Renal cortical epithelial cell (primary cell): ENCODE data around the gene IKZF3. TPM values are rescaled to one million over a fixed set of nuclear protein-coding genes. Genes with fewer than 3 reads are reported as not detected.
A peak's percentile ranks its signal among the peaks of the same experiment; 100 is the strongest.
"Not testable (repeated sequence)": the region's sequence is repeated elsewhere in the genome, so short reads cannot be mapped to it uniquely, and the experiment has no call there.

Experiments
- DNase-seq: peaks from one replicate; pipeline ENCODE4 v3.0.0-alpha.2; 2011; ENCODE audit warnings: low read depth
- total RNA-seq: library from RNA; depleted of rRNA; stranded (reverse); fragments of >200 nt; gene quantifications from 2 replicates; pipeline ENCODE4 v1.2.3, GENCODE V29; 2014

Gene IKZF3
- total RNA-seq, 1 donor from 2014 or later, result under 0.01 TPM

- no peak for DNase-seq
Measured at GRCh38 chr17:39755554-39756379, 108.3 kb downstream of the IKZF3 start.

DNA sequence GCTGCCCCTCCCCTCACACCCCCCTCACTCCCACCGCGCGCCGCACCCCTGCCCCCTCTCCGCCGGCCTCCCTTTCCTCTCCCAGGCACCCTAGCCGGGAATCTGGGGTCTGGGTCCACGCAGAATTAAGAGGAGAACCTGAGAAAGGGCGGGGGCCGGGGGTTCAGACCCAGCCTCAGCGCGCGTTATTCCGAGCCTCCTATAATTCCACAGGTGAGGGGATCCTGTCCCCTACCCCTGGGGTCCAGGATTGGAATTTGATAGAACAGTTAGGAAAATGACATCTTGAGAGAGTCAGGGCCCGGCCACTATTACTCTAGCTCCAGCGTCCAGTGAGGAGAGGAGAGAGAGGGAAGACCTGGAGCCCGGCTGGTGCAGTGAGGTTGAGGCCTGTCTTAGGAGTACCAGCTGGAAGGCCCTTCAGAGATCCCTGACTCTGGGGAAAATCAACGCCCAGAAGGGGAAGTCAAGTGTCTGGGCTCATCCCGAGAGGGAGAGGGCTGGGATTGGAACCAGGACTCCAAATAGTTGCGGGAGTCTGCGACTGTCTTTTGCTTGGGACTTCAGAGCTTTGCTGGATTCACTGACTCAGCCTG lies 109.1 kb downstream of the IKZF3 start:
- DNase-seq, result no peak

DNA sequence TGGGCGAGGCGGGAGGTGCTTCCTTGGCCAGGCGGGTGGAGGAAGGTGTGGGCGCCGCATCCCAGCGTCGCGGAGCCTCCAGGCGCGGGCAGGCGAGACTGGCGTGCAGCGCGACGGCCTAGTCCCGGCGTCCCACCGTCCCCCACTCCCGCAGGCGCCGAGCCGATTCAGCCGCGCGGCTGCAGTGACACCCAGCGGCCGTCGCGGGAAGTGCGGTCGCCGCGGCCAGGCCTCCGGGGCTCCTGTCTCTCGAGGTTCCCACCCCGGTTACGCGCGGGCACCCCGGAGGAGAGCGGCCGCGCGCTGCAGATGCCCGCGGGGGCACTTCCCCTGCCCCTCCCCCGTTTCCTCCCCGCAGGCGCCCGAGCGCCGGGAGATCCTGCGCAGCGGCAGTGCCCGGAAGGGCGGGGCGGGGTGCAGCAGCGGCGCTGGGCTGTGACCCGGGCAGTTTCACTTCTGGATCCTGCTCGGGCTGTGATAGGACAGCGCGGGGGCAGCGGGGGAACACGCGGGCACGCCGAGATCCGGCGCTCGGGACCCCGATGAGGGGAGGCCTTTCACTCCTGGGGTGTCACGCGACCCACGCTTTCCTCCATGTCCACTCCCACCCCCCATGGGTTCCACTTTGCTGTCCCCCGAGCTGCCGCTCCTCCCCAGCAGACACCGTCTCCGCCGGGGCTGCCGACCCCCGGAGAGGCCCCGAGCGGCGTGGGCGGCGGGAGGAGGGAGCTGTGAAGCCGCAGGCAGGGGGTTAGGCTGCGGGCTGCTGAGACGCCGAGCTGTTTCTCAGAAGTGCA lies 109.8 kb downstream of the IKZF3 start:
- DNase-seq, result peak; percentile 69

- DNase-seq, result no peak
Measured at GRCh38 chr17:39753514-39754160, 110.5 kb downstream of the IKZF3 start.

DNA sequence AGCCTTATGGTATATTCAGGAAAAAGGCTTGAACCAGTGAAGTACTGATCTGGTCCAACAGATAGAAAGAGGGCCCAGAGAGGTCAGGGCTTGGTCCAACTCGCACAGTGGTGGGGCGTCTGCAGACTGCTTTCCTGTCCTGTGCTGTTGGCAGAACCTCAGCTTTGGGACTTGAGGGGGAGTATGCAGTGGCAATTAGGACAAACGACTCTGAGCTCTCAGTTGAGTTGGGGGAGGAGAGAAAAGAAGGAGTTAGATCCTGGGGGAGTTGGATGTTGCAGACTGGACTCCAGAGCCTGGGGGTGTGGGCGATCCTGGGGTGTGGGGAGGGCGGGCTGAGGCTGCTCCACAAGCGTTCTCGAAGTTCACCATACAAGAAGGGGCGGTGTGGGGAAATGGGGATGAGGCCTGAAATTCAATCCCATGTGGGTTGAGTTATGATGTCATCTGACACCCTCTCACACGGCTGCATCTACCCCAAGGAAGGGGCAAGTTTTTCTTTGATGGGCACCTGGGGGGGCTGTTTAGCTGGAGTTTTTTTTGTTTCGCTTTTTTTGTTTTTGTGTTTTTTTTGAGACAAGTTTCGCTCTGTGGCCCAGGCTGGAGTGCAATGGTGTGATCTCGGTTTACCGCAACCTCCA lies 111.8 kb downstream of the IKZF3 start:
- DNase-seq, result no peak

DNA sequence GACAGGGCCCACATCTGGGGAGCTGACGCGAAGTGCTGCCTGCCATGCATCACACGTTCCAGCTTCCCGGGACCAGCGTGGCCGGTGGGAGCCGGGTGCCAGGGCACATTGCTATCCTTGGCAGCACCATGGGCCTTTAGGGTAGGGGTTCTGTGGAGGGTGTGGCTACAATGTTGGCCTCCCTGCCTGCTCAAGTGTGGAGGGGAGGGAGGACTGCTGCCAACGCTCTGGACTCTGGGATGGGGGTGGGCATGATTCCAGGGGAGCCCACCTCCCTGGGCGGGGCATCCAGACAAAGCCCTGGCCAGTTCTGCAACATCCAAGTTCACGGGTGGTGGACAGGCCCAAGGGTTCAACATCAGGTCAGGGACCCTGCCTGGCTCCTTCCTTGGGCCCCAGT lies 112.5 kb downstream of the IKZF3 start:
- no peak for DNase-seq

DNA sequence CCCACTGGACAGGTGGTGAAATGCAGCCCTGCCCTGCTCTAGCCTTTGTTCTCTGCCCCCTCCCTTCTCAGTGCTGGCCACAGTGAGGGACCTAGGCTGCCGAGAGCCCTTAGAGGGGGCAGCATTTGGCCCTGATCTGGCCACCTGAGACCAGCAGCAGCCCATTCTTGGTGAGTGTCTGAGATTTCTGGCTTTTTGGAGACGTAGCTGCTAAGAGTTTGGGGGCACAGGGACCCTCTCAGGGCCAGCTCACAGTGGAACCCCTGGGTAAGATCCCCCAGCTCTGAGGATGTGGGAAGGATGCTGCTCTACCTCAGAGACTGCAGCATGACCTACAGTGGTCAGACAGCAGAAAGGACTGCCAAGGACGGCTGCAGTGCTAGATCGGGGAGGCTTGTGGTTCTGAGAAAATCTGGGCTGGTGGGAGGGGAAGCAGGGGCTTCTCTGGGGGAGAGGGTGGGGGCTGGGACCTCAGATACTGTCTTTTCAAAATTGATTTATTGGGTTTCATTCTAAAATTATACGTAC lies 113.0 kb downstream of the IKZF3 start:
- no peak for DNase-seq

DNA sequence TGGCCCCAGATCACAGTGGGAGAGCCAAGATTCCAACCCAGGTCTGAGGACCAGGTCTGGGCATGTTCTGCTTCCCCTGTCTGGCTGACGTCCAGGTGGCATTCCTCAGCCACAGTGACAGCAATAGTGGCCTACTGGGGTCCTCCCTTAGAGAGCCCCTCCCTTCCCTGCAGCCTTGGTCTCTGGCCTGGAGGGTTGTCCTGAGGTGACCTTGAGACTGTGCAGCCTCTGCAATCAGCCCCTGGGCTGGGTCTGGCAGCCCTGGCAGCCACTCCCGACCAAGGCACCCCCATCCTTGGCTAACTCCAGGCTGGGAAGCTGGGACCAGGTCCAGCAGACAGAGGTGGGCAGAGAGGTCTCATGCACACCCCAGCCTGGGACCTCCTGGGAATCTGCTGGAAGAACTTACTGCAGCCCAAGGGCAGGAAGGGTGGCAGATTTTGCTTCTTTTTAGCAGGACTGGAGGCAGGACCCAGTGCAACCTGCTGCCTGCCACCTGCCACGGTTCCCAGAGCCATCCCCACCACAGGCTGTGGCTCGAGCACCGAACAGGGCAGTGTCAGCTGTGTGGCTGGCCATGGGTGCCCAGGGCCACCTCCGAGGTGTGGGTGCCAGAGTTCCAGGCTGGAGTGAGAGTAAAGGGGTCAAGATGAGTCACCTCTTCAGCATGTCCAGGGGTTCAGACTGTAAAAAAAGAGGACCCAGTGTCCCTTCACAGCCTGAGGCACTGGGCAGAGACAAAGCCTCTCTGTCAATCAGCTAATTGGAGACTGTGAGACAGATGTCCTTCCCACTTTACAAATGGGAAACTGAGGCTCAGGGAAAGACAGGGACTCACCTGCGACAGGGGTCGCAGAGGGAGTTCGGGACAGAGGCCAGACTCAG lies 113.7 kb downstream of the IKZF3 start:
- no peak for DNase-seq

DNA sequence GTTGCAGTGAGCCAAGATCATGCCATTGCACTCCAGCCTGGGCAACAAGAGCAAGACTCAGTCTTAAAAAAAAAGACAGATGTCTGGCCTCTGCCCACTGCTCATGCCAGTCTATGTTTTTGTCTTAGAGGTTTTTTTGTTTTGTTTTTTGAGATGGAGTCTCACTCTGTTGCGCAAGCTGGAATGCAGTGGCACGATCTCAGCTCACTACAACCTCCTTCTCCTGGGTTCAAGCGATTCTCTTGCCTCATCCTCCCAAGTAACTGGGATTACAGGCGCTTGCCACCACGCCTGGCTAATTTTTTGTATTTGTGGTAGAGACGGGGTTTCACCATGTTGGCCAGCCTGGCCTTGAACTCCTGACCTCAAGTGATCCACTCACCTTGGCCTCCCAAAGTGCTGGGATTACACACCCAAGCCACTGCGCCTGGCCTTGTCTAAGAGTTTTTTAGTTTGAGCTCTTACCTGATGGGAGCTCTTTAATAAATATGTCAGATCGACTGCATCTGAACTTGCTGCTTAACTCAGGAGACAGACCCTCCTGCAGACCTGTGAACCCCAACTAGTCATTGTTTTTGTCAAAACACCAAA lies 115.6 kb downstream of the IKZF3 start:
- not testable (repeated sequence) for DNase-seq

- DNase-seq, result no peak
Measured at GRCh38 chr17:39747745-39748144, 116.4 kb downstream of the IKZF3 start.

DNA sequence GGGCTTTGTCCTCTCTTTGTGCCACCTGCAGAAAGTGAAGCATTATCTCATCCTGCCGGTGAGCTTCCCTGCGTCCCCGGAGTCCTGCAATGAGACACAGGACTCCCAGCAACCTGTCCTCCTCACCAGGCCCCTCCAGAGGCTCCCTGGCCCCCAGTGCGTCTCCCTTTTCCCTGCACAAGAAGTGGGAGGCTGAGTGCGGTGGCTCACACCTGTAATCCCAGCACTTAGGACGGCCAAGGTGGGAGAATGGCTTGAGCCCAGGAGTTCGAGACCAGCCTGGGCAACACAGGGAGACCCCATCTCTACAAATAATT lies 118.0 kb downstream of the IKZF3 start:
- no peak for DNase-seq

GRCh38 chr17:39745335-39746144 lies 118.6 kb downstream of the IKZF3 start:
- DNase-seq, result no peak

- no peak for DNase-seq
Measured at GRCh38 chr17:39744836-39745215, 119.3 kb downstream of the IKZF3 start.

DNA sequence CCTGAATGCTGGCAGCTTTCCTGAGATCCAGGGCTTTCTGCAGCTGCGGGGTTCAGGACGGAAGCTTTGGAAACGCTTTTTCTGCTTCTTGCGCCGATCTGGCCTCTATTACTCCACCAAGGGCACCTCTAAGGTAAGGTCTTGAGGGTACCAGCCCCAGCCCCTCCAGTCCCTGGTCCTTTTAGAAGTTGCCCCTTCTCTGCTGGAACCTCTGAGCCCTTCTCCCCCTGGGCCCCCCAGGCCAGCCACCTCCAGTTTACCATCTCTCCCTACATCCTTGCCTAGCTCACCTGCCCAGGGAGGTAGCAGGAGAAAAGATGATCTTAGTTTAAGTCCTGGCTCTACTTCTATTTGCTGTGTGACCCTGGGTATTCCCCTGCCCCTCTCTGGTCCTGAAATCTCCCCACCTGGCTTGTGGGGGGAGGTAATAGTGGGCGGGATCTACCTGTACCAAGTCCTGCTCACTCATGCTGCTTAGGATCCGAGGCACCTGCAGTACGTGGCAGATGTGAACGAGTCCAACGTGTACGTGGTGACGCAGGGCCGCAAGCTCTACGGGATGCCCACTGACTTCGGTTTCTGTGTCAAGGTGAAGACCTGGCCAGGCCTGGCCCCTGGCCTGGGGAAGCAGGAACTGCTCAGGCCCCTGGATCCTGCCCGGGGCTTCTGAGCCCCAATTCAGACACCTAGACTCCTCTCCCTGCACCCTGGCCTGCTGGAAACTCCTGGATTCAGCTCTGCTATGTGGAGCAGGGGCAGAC lies 119.9 kb downstream of the IKZF3 start:
- no peak for DNase-seq

GRCh38 chr17:39742856-39743436 lies 121.2 kb downstream of the IKZF3 start:
- DNase-seq, result no peak

DNA sequence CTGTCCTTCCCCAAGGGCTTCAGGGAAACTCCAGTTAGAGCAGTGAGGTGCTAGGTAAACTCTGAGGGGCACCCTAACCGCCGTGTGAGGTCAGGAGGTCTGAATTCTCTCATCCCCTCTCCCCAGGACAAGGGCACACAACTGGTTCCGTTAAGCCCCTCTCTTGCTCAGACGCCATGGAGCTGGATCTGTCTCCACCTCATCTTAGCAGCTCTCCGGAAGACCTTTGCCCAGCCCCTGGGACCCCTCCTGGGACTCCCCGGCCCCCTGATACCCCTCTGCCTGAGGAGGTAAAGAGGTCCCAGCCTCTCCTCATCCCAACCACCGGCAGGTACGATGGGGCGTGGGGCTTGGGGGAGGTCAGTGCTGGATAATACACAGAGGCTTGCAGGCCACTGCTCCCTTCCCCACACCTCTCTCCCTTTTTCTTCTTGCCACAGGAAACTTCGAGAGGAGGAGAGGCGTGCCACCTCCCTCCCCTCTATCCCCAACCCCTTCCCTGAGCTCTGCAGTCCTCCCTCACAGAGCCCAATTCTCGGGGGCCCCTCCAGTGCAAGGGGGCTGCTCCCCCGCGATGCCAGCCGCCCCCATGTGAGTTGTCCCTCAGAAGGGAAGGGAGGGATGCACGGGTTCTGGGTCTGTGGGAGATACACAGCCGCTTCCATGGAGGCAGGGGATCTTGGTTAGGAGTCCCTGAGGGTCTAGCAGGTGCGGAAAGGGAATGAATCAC lies 121.8 kb downstream of the IKZF3 start:
- DNase-seq, result no peak

GRCh38 chr17:39740357-39741111 lies 123.6 kb downstream of the IKZF3 start:
- peak; percentile 91 for DNase-seq
